ENCODE measurements around the gene TBX18. TPM values are rescaled to one million over a fixed set of nuclear protein-coding genes. Genes with fewer than 3 reads are reported as not detected.

TBX18 gene
- total RNA-seq, 2 donors from 2014 or later: 0.49 to 0.78 TPM

- DNase-seq: no peak
- no peak for ATAC-seq
- intact Hi-C loops (cut with DNase I, micrococcal nuclease): no loop called here
Observed at GRCh38 chr6:84651583-84651982, 112.8 kb downstream of the TBX18 start.

GRCh38 chr6:84648444-84648843 lies 116.0 kb downstream of the TBX18 start:
- intact Hi-C loops (cut with DNase I, micrococcal nuclease): no loop called here
- no peak for ATAC-seq

GRCh38 chr6:84645563-84646266 lies 118.7 kb downstream of the TBX18 start:
- intact Hi-C loops (cut with DNase I, micrococcal nuclease): no loop called here
- ATAC-seq (no peak), DNase-seq (no peak)

More at GRCh38 chr6:84648444-84648843, 116.0 kb downstream of the TBX18 start:
- DNase-seq: no peak

GRCh38 chr6:84645000-84645399 lies 119.4 kb downstream of the TBX18 start:
- ATAC-seq: no peak
- intact Hi-C loops (cut with DNase I, micrococcal nuclease): no loop called here
- no peak for DNase-seq

- intact Hi-C loops (cut with DNase I, micrococcal nuclease): no loop called here
- ATAC-seq: no peak
Observed at GRCh38 chr6:84643778-84644177, 120.6 kb downstream of the TBX18 start.

GRCh38 chr6:84641076-84641475 lies 123.3 kb downstream of the TBX18 start:
- DNase-seq: no peak
- intact Hi-C loops (cut with DNase I, micrococcal nuclease): no loop called here

More at GRCh38 chr6:84643778-84644177, 120.6 kb downstream of the TBX18 start:
- no peak for DNase-seq

GRCh38 chr6:84639396-84639795 lies 125.0 kb downstream of the TBX18 start:
- no peak for DNase-seq
- no peak for ATAC-seq
- intact Hi-C loops (cut with DNase I, micrococcal nuclease): no loop called here

More at GRCh38 chr6:84641076-84641475, 123.3 kb downstream of the TBX18 start:
- no peak for ATAC-seq

GRCh38 chr6:84638286-84638685 lies 126.1 kb downstream of the TBX18 start:
- ATAC-seq (no peak), DNase-seq (no peak)
- intact Hi-C loops (cut with DNase I, micrococcal nuclease): no loop called here

Measured in left colon (tissue), 2 donors.